ENCODE data around the gene TAP2. TPM values are rescaled to one million over a fixed set of nuclear protein-coding genes. Genes with fewer than 3 reads are reported as not detected.

The TAP2 gene
- polyA plus RNA-seq, 1 donor from 2014 or later, result 1.2 TPM

- Histone ChIP-seq H2AFZ (ENCODE audit: low read depth, low read length) (no peak overlapping the region), H3F3A (ENCODE audit: insufficient read depth, low read length, poor library complexity, severe bottlenecking) (no peaks in the 10 kb centered on the region), H3K36me3 (ENCODE audit: insufficient read depth, low read length) (no peaks in the 10 kb centered on the region), H3K27me3 (ENCODE audit: insufficient read depth, low read depth, low read length) (no peaks in the 10 kb centered on the region), H3K4me3 (ENCODE audit: low read length) (no peak overlapping the region), H3K9me2 (ENCODE audit: insufficient read depth, low read length) (no peaks in the 10 kb centered on the region), H4K20me1 (ENCODE audit: insufficient read depth) (no peaks in the 10 kb centered on the region), H3K9ac (ENCODE audit: low read length) (no peak overlapping the region), H3K9me3 (ENCODE audit: low read length) (no peaks in the 10 kb centered on the region), H3K79me2 (replicated peaks; ENCODE audit: insufficient read depth, low read length) (no peaks in the 10 kb centered on the region), H3K27ac (ENCODE audit: low read length) (no peak overlapping the region), H3K4me2 (ENCODE audit: low read length) (no peak overlapping the region)
- TF ChIP-seq REST (IDR thresholded peaks at IDR 0.05; ENCODE audit: borderline replicate concordance), result no peak
- TF ChIP-seq SMC3 (conservative IDR thresholded peaks at IDR 0.05; ENCODE audit: poor library complexity), result no peak
- no peak for TF ChIP-seq EP300 (conservative IDR thresholded peaks at IDR 0.05; ENCODE audit: poor library complexity, severe bottlenecking)
Measured at GRCh38 chr6:32829495-32829894, 9.0 kb downstream of the TAP2 start.

- Histone ChIP-seq H3K79me2 (replicated peaks; ENCODE audit: insufficient read depth, low read length) (no peaks in the 10 kb centered on the region), H3K27ac (ENCODE audit: low read length) (no peak overlapping the region), H3K4me2 (ENCODE audit: low read length) (no peak overlapping the region), H3K9ac (ENCODE audit: low read length) (no peak overlapping the region), H3K4me3 (ENCODE audit: low read length) (no peak overlapping the region), H3K9me3 (ENCODE audit: low read length) (no peaks in the 10 kb centered on the region), H2AFZ (ENCODE audit: low read depth, low read length) (no peak overlapping the region), H3K9me2 (ENCODE audit: insufficient read depth, low read length) (no peaks in the 10 kb centered on the region), H3K36me3 (ENCODE audit: insufficient read depth, low read length) (no peaks in the 10 kb centered on the region), H4K20me1 (ENCODE audit: insufficient read depth) (no peaks in the 10 kb centered on the region), H3F3A (ENCODE audit: insufficient read depth, low read length, poor library complexity, severe bottlenecking) (no peaks in the 10 kb centered on the region), H3K27me3 (ENCODE audit: insufficient read depth, low read depth, low read length) (no peaks in the 10 kb centered on the region)
- TF ChIP-seq, protein P1, sequence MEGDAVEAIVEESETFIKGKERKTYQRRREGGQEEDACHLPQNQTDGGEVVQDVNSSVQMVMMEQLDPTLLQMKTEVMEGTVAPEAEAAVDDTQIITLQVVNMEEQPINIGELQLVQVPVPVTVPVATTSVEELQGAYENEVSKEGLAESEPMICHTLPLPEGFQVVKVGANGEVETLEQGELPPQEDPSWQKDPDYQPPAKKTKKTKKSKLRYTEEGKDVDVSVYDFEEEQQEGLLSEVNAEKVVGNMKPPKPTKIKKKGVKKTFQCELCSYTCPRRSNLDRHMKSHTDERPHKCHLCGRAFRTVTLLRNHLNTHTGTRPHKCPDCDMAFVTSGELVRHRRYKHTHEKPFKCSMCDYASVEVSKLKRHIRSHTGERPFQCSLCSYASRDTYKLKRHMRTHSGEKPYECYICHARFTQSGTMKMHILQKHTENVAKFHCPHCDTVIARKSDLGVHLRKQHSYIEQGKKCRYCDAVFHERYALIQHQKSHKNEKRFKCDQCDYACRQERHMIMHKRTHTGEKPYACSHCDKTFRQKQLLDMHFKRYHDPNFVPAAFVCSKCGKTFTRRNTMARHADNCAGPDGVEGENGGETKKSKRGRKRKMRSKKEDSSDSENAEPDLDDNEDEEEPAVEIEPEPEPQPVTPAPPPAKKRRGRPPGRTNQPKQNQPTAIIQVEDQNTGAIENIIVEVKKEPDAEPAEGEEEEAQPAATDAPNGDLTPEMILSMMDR (IDR thresholded peaks at IDR 0.05; ENCODE audit: poor library complexity, severe bottlenecking), result no peak
- TF ChIP-seq POLR2AphosphoS5 (IDR thresholded peaks at IDR 0.05) (no peak), EZH2 (IDR thresholded peaks at IDR 0.05; ENCODE audit: borderline replicate concordance, insufficient read depth, low read length, poor library complexity, severe bottlenecking) (no peak), SMC3 (conservative IDR thresholded peaks at IDR 0.05; ENCODE audit: poor library complexity) (no peak), REST (IDR thresholded peaks at IDR 0.05; ENCODE audit: borderline replicate concordance) (no peak), MXI1 (conservative IDR thresholded peaks at IDR 0.05; ENCODE audit: poor library complexity, severe bottlenecking) (no peak), EP300 (conservative IDR thresholded peaks at IDR 0.05; ENCODE audit: poor library complexity, severe bottlenecking) (no peak), RAD21 (conservative IDR thresholded peaks at IDR 0.05) (no peak), TAF1 (IDR thresholded peaks at IDR 0.05; ENCODE audit: low read depth) (no peak)
Measured at GRCh38 chr6:32827025-32827424, 11.5 kb downstream of the TAP2 start.
